Motor neuron (in vitro differentiated cells): ENCODE data around the gene DNAJC1. TPM values are rescaled to one million over a fixed set of nuclear protein-coding genes. Genes with fewer than 3 reads are reported as not detected.

Experiments
- ATAC-seq, 8 experiments: fragments of 200-7000 bp; cut with Tn5 transposase; replicated peaks in 6 of 8; 2 replicates each; pipeline ENCODE4 v1.8.0; 2021; ENCODE audit warnings: mild to moderate bottlenecking in 8 of 8, moderate library complexity in 8 of 8
- H3K27ac ChIP-seq, 2 donors: fragments of 250-450 bp; sonication (Bioruptor Pico); 2 replicates each; pipeline ENCODE4 v1.9.0; 2021; ENCODE audit warnings: antibody characterized with exemption in 2 of 2, mild to moderate bottlenecking in 2 of 2, moderate library complexity in 1 of 2
- H3K4me1 ChIP-seq, 2 donors: fragments of 250-450 bp; sonication (Bioruptor Pico); replicated peaks in 1 of 2; 2 replicates each; pipeline ENCODE4 v1.6.1; 2021; ENCODE audit warnings: antibody characterized with exemption in 2 of 2, mild to moderate bottlenecking in 2 of 2, moderate library complexity in 1 of 2
- H3K4me3 ChIP-seq, 5 donors: fragments of 250-450 bp; sonication (Bioruptor Pico); 2 replicates each; pipeline ENCODE4 v1.9.0; 2021; ENCODE audit warnings: antibody characterized with exemption in 5 of 5, mild to moderate bottlenecking in 5 of 5, moderate library complexity in 4 of 5
- WGBS, 10 experiments: fragments of 450-650 bp; shearing (Covaris generic); methylation state at CpG; one replicate each; pipeline ENCODE4 v1.0.0; 2022; 5-methylcytosine and 5-hydroxymethylcytosine counted together
- in situ Hi-C, 9 experiments: fragments of 400-800 bp; cut with MboI; loops; one replicate each; pipeline ENCODE4 v1.15.0; 2021; ENCODE audit warnings: low sequenced_read_pairs in 9 of 9, low pct_unique_long_range_greater_than_20kb in 2 of 9; ENCODE audit not compliant: unreplicated experiment in 9 of 9
- total RNA-seq, 8 experiments: library from RNA; unstranded; fragments of 300-600 nt; gene quantifications; 2 replicates each; pipeline versions ENCODE4 v1.2.3 to v1.2.4, GENCODE V29; 2022

Gene DNAJC1
- total RNA-seq, 8 experiments from 2014 or later, result 13.6 to 46.2 (median 28.3) TPM

DNA sequence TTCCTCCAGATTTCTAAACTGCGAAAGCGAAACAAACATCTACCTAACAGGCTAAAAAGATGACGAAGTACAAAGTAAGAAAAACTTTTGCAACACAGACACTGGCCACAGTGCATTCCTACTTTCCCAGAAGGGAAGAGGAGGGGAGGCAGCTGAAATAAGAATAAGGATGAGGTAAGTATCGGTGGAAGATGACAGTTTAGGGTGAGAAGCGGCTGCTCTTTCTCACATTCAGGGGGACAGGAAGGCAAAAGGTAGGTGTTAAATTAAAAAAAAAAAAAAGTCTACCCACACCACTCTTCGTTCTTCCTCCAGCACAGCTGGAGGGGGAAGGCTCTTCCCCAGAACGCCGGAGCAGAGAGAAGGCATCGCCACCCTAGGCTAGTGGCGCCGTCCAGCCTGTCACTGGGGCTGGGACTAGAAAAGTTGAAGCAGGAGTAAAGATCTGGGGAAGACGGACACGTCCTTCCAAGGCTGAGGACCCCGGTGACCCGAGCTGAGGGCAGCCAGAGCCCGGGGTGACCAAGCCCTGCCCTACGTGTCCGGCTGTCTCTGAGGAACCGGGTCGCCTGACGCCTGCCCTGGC, 846 bp downstream of the DNAJC1 start:
- peak overlapping the region; percentile 89 for H3K27ac ChIP-seq

DNA sequence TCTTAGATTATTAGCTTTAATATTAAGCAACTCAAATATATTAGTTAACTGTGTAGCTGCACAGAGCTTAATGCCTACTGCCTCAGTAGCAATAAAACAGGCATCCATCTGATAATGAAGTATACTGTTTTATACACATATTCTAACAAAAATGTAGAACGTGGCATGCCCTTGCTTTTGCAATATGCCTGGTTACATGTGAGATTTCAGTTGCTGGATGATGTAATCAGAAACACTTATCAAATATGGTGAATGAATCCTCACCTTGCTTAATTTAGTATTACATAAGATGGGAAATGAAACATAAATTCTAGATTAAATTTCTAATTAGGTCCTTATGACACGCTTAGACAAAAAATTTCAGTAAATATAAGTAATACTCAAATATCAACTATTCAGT, 8.0 kb downstream of the DNAJC1 start:
- Histone ChIP-seq H3K4me3 (no peak overlapping the region), H3K4me1 (no peaks in the 10 kb centered on the region), H3K27ac (no peak overlapping the region)
- in situ Hi-C loops, result loop anchor here in 3 of 9 experiments (10.0 to 25.0 kb wide), 4 partner anchors 239 to 992 kb away; partner anchors contain the start of genes BMI1 (in 1 of the 3) and COMMD3 (in 1 of the 3)
- WGBS, 10 experiments, result 61 to 100% (median 80%) methylated on average over 1 to 2 of the region's 2 CpGs; no CpG with 5 or more reads in 1 of the 10 experiments
- ATAC-seq, result peak in 1 of 8 experiments; percentile 9

More for the DNA sequence above, 846 bp downstream of the DNAJC1 start:
- ATAC-seq, result peak in 3 of 8 experiments; percentile 8 to 19 (median 17)
- H3K4me3 ChIP-seq, result peak overlapping the region; percentile 51 to 75 (median 58)
- WGBS, 10 experiments, result 0 to 10% (median 0%) methylated on average over 2 to 10 of the region's 21 CpGs
- peaks cover 11 to 12% of the 10 kb centered on the region in 2 donors for H3K4me1 ChIP-seq
- in situ Hi-C loops, result loop anchor here in 3 of 9 experiments (10.0 to 25.0 kb wide), 3 partner anchors 185 to 982 kb away; partner anchors contain the start of genes BMI1 (in 2 of the 3) and COMMD3 (in 2 of the 3)

DNA sequence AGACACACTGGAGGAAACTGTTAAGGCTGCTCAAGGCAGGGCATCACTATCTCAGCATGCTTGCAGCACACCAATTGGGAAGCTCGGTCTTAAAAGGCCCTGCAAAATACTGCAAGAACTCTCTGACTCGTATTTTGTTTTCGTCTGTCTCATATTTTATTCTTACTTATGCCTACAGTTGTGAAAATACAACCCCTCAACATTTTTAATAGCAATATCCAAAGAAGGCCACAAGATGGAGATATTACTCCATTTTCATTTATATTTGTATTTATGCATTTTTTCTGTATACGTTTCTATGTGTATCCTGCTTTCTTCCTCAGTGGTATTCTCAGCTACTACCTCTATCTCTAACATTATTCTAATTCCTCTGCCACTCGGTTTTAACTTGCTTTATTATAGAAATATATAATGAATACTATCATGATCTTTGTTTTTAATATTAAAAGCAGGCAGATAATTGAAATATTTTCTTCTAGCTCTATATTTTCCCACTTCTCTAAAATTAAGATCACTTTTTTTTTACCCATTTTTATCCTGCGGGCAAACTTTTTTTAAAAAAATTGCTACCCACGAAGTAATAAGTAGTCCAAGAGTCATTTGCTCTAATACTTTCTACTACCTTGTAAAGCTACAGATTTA, 10.0 kb downstream of the DNAJC1 start:
- Histone ChIP-seq H3K4me3 (no peak overlapping the region), H3K27ac (no peak overlapping the region), H3K4me1 (no peaks in the 10 kb centered on the region)
- in situ Hi-C loops, result loop anchor here in 3 of 9 experiments (10.0 to 25.0 kb wide), 4 partner anchors 241 to 994 kb away; partner anchors contain the start of genes BMI1 (in 1 of the 3) and COMMD3 (in 1 of the 3)
- 11 to 100% (median 88%) methylated on average over 3 to 7 of the region's 7 CpGs for WGBS, 10 experiments
- no peak for ATAC-seq

DNA sequence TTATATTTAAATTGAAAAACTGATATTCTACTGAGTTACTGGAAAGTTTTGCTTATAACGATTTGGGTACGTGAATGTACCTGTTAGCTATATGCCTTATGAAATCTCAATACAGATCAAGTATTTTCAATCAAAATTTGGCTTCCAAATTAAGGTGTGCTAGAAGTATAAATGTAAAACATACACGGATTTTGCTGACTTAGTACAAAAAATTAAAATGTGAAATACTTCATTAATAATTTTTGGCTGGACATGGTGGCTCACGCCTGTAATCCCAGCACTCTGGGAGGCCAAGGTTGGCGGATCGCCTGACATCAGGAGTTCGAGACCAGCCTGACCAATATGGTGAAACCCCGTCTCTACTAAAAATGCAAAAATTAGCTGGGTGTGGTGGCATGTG, 11.7 kb downstream of the DNAJC1 start:
- no peak overlapping the region for H3K4me3 ChIP-seq
- WGBS, 10 experiments, result 68 to 100% (median 88%) methylated on average over 3 to 8 of the region's 8 CpGs; no CpG with 5 or more reads in 1 of the 10 experiments
- no peak overlapping the region for H3K27ac ChIP-seq
- in situ Hi-C loops, result loop anchor here in 3 of 9 experiments (10.0 to 25.0 kb wide), 4 partner anchors 243 to 996 kb away; partner anchors contain the start of genes BMI1 (in 1 of the 3) and COMMD3 (in 1 of the 3)
- no peak for ATAC-seq
- no peaks in the 10 kb centered on the region for H3K4me1 ChIP-seq

DNA sequence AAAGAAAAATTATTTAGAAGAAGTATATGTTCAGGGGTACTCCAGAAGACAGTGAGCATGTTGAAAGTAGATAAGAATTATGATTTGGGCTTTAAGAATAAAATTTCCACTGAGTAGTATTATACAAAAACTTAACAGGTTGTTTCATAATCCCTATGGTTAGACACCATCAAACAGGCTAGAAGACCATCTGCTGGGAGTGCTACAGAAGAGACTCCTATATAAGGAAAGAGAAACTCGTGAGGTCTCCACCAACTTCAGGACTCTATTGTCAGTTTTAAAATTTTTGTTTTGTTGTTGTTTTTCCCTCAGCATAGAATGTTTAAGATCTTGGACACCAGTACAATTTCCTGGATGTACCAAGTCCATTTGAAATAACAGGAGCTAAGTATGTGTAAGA, 13.1 kb downstream of the DNAJC1 start:
- no peaks in the 10 kb centered on the region for H3K4me1 ChIP-seq
- ATAC-seq, result no peak
- no peak overlapping the region for H3K27ac ChIP-seq
- 40 to 92% (median 65%) methylated on average over 1 of the region's 1 CpG; no CpG with 5 or more reads in 2 of the 10 experiments for WGBS, 10 experiments
- in situ Hi-C loops, result loop anchor here in 3 of 9 experiments (10.0 to 25.0 kb wide), 4 partner anchors 244 to 997 kb away; partner anchors contain the start of genes BMI1 (in 1 of the 3) and COMMD3 (in 1 of the 3)
- no peak overlapping the region for H3K4me3 ChIP-seq

DNA sequence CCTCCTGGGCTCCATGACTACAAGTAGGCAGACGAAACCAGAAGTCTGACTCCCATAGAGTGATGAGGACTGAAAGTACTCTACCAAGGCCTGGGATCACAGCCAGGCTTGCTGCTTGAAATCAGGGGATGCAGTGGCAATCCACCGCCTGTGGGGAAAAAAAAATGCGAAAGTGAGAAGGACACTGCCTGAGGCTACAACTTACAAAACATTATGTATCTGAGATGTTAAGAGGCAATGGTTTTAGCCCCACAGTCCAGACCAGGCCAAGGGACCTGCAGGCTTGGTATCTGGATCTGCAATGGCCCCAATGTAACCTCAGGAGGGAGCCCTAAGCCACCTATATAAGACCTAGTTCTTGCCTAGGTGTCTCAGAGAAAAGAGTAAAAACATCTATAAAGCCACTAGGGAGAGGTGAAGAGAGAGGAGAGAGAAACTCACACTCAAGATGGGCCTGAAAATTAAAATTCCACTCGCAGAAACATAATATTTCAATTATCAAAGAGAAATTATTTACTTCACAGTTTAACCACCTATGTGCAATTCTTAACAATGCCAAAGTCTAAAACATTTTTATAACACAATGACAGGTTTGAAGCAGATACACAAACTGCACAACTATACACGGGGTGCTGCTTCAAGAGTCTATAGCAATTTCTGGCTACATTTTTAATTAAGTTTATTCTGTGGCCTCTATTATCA, 13.9 kb downstream of the DNAJC1 start:
- Histone ChIP-seq H3K4me1 (no peaks in the 10 kb centered on the region), H3K27ac (no peak overlapping the region), H3K4me3 (no peak overlapping the region)
- ATAC-seq, result peak; percentile 79 to 99 (median 92)
- WGBS, 10 experiments, result 32 to 100% (median 55%) methylated on average over 1 to 5 of the region's 5 CpGs; no CpG with 5 or more reads in 1 of the 10 experiments
- in situ Hi-C loops, result loop anchor here in 3 of 9 experiments (10.0 to 25.0 kb wide), 4 partner anchors 245 to 998 kb away; partner anchors contain the start of genes BMI1 (in 1 of the 3) and COMMD3 (in 1 of the 3)

DNA sequence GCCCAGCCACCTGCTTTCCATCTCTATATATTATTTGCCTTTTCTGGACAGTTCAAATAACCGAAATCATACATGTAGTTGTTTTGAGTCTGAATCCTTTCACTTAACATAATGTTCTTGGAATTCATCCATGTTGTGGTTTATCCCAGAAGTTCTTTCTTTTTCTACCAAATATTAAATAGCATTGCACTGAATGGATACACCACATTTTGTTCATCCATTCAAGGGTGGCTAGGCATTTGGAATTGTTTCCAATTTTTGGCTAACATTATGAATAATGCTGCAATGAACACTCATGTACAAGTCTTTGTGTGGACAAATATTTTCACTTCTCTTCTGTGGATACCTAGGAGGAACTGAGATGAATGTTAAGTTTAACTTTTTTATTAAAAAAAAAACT, 18.0 kb downstream of the DNAJC1 start:
- Histone ChIP-seq H3K4me1 (no peaks in the 10 kb centered on the region), H3K4me3 (no peak overlapping the region), H3K27ac (no peak overlapping the region)
- 22 to 100% (median 90%) methylated on average over 1 of the region's 1 CpG; no CpG with 5 or more reads in 2 of the 10 experiments for WGBS, 10 experiments
- in situ Hi-C loops, result loop anchor here in 3 of 9 experiments (25.0 kb wide), 3 partner anchors 327 to 1002 kb away; partner anchors contain the start of genes BMI1 (in 1 of the 3) and COMMD3 (in 1 of the 3)
- no peak for ATAC-seq

DNA sequence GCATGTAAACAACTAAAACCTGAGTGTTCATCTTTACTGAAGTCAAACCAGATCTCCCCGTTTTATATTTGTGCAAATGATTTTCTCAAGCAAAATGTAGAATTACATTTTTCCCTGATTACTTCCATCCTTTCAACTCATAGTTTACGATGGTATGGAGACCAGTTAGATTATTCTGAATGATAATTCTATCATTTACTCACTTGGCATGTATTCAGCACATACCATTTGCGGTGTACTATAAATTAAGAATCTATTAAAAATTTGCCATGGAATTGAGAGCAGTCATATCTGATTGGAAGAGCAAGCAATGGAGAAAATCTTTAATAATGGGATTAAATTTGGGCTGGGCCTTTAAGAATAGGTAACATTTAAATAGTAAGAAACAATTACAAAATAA, 22.4 kb downstream of the DNAJC1 start:
- Histone ChIP-seq H3K4me3 (no peak overlapping the region), H3K4me1 (peaks cover 11 to 22% of the 10 kb centered on the region in 2 donors), H3K27ac (no peak overlapping the region)
- 3 to 100% (median 94%) methylated on average over 1 to 3 of the region's 3 CpGs; no CpG with 5 or more reads in 1 of the 10 experiments for WGBS, 10 experiments
- in situ Hi-C loops, result loop anchor here in 3 of 9 experiments (25.0 kb wide), 3 partner anchors 331 to 1006 kb away; partner anchors contain the start of genes BMI1 (in 1 of the 3) and COMMD3 (in 1 of the 3)
- no peak for ATAC-seq

DNA sequence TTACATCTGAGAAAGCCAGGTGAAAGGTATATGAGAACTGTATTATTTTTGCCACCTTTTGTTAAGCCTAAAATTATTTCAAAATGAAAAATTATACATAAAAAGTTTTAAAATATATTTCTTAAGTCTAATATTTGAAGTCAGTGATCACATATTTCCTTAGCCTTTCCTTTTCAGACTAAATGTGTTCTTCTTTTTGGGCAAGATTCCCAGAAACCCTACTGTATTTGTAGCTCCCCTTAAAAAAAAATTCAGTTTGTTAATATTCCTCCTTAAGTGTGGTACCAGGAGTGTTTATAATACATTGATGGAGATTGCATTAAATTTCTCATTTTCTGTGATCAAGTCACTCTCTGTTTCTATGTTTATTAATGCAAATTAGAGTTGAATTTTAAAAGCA, 22.8 kb downstream of the DNAJC1 start:
- H3K4me1 ChIP-seq, result peaks cover 16 to 26% of the 10 kb centered on the region in 2 donors
- no peak overlapping the region for H3K27ac ChIP-seq
- ATAC-seq, result no peak
- no peak overlapping the region for H3K4me3 ChIP-seq
- in situ Hi-C loops, result loop anchor here in 3 of 9 experiments (25.0 kb wide), 3 partner anchors 332 to 1007 kb away; partner anchors contain the start of genes BMI1 (in 1 of the 3) and COMMD3 (in 1 of the 3)

DNA sequence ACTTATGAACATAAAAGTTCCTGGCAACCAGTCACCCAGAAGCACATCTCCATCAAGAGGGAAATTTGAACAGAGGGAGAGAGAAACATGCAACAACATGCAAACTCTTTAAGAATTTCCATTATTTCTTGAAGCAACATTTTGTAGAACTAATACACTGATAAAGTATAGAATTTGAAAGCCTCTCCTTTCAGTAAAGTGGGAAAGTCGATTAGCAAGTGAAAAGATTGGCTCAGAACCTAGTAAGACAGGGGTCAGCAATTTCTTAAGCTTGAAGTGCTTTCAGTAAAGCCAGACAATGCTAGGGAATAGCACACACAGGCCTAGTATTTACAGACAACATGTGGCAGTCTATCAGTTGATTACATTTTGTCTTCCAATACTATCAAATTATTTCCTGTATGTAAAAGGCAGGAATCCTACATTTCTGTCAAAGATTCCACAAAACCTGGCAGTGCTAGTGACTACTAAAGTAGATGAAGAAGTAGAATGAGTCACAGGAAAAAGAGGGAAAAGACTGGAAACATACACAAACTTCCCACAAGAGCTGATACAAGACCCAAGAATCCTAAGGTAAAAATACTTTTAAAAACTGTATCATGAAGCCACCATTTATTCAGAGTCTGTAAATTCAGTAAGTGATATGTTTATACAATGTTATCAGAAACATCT, 25.2 kb downstream of the DNAJC1 start:
- Histone ChIP-seq H3K4me1 (peaks cover 23 to 34% of the 10 kb centered on the region in 2 donors), H3K27ac (no peak overlapping the region), H3K4me3 (no peak overlapping the region)
- peak in 5 of 8 experiments; percentile 16 to 56 (median 45) for ATAC-seq
- in situ Hi-C loops, result loop anchor here in 3 of 9 experiments (25.0 kb wide), 3 partner anchors 334 to 1009 kb away; partner anchors contain the start of genes BMI1 (in 1 of the 3) and COMMD3 (in 1 of the 3)
- 0 to 43% (median 0%) methylated on average over 1 of the region's 1 CpG; no CpG with 5 or more reads in 3 of the 10 experiments for WGBS, 10 experiments

DNA sequence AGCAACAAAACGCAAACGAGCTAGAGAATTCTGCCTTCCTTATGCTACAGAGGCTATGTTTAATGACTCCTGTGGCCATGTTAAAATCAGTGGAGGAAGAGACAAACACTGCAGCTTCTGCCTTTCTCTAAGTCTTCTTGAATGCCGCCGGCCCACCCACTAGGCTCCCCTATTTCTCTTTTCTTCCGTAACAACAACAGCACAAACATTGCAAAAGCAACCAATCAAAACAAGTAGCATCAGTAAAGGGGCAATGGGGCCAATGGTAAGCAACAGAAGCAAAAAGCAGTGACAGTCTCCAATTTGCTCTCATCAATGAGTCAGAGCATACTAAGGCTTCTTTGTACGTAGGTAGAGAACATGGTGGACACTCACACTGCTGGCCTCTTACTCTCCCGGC, 26.8 kb downstream of the DNAJC1 start:
- in situ Hi-C loops, result loop anchor here in 3 of 9 experiments (25.0 kb wide), 3 partner anchors 336 to 1011 kb away; partner anchors contain the start of genes BMI1 (in 1 of the 3) and COMMD3 (in 1 of the 3)
- peak overlapping the region in 2 of 5 donors; percentile 9 to 17 for H3K4me3 ChIP-seq
- peak in 5 of 8 experiments; percentile 58 to 88 (median 70) for ATAC-seq
- WGBS, 10 experiments, result 18 to 96% (median 89%) methylated on average over 2 to 7 of the region's 7 CpGs; no CpG with 5 or more reads in 3 of the 10 experiments
- H3K4me1 ChIP-seq, result peaks cover 23 to 34% of the 10 kb centered on the region in 2 donors
- peak overlapping the region in 1 of 2 donors; percentile 76 for H3K27ac ChIP-seq
